Measurements from ENCODE around the gene SEPHS2.

DNA sequence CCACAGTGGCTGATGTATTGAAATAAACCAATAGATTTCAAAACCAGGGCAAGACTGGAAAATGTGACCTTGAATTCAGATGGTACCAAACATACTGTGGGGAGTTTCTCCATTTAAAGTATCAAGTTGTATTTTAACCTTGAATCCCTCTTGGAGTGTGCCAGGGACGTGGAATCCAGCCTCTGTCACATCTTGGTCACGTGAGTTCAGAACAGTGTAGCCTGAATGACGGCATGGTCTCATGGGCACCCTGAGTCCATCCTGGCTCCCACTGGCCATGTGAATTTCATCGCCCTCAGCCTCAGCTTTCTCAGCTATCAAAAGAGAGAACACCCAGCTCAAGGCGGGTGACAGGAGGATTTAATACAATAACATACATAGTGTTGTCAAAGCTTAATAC, 31.5 kb downstream of the SEPHS2 start:
- TF ChIP-seq, protein P1, sequence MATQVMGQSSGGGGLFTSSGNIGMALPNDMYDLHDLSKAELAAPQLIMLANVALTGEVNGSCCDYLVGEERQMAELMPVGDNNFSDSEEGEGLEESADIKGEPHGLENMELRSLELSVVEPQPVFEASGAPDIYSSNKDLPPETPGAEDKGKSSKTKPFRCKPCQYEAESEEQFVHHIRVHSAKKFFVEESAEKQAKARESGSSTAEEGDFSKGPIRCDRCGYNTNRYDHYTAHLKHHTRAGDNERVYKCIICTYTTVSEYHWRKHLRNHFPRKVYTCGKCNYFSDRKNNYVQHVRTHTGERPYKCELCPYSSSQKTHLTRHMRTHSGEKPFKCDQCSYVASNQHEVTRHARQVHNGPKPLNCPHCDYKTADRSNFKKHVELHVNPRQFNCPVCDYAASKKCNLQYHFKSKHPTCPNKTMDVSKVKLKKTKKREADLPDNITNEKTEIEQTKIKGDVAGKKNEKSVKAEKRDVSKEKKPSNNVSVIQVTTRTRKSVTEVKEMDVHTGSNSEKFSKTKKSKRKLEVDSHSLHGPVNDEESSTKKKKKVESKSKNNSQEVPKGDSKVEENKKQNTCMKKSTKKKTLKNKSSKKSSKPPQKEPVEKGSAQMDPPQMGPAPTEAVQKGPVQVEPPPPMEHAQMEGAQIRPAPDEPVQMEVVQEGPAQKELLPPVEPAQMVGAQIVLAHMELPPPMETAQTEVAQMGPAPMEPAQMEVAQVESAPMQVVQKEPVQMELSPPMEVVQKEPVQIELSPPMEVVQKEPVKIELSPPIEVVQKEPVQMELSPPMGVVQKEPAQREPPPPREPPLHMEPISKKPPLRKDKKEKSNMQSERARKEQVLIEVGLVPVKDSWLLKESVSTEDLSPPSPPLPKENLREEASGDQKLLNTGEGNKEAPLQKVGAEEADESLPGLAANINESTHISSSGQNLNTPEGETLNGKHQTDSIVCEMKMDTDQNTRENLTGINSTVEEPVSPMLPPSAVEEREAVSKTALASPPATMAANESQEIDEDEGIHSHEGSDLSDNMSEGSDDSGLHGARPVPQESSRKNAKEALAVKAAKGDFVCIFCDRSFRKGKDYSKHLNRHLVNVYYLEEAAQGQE (IDR thresholded peaks at IDR 0.05; ENCODE audit: unreplicated experiment), result no peak
- TF ChIP-seq POLR2AphosphoS5 (IDR thresholded peaks at IDR 0.05; ENCODE audit: low read depth), result no peak
- TF ChIP-seq, protein P2, sequence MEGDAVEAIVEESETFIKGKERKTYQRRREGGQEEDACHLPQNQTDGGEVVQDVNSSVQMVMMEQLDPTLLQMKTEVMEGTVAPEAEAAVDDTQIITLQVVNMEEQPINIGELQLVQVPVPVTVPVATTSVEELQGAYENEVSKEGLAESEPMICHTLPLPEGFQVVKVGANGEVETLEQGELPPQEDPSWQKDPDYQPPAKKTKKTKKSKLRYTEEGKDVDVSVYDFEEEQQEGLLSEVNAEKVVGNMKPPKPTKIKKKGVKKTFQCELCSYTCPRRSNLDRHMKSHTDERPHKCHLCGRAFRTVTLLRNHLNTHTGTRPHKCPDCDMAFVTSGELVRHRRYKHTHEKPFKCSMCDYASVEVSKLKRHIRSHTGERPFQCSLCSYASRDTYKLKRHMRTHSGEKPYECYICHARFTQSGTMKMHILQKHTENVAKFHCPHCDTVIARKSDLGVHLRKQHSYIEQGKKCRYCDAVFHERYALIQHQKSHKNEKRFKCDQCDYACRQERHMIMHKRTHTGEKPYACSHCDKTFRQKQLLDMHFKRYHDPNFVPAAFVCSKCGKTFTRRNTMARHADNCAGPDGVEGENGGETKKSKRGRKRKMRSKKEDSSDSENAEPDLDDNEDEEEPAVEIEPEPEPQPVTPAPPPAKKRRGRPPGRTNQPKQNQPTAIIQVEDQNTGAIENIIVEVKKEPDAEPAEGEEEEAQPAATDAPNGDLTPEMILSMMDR (conservative IDR thresholded peaks at IDR 0.05; ENCODE audit: low read depth in 2 of 2), result no peak
